Erythroblast (primary cell): ENCODE results near the gene APOBEC4.

Experiments
- GATA1 ChIP-seq: IDR thresholded peaks from 2 replicates; pipeline ENCODE4 v1.6.1; 2011; ENCODE audit warnings: low read depth, mild to moderate bottlenecking, control low read depth, low read length, moderate library complexity
- POLR2A ChIP-seq: IDR thresholded peaks from 2 replicates; pipeline ENCODE4 v1.6.1; 2011; ENCODE audit warnings: mild to moderate bottlenecking, low read length

GRCh38 chr1:183670169-183670568, 17.1 kb upstream of the APOBEC4 start:
- TF ChIP-seq POLR2A (no peak), GATA1 (no peak)
